SK-N-SH treated with all-trans-retinoic acid at 6 μM for 48 hours (cell line): ENCODE measurements around the gene CLEC4D.

ENCODE experiments used
- ATAC-seq: fragments of 200-7000 bp; cut with Tn5 transposase; 3 replicates; pipeline ENCODE4 v1.9.1; 2020; ENCODE audit warnings: mild to moderate bottlenecking, moderate library complexity
- ARNTL ChIP-seq: fragments of 450-650 bp; formaldehyde crosslinking; IDR thresholded peaks from 2 replicates; pipeline ENCODE4 v1.5.0; 2020; ENCODE audit warnings: low read depth, mild to moderate bottlenecking, moderate library complexity, borderline replicate concordance
- BACH2 ChIP-seq: fragments of 250-450 bp; sonication (Bioruptor Pico); IDR thresholded peaks from 2 replicates; pipeline ENCODE4 v1.9.0; 2021; ENCODE audit warnings: mild to moderate bottlenecking, borderline replicate concordance
- CREB5 ChIP-seq: fragments of 250-450 bp; sonication (Bioruptor Pico); IDR thresholded peaks from 2 replicates; pipeline ENCODE4 v1.5.1; 2020; ENCODE audit warnings: low read depth, mild to moderate bottlenecking, moderate library complexity
- CSDC2 ChIP-seq: fragments of 250-450 bp; sonication (Bioruptor Pico); IDR thresholded peaks from 2 replicates; pipeline ENCODE4 v1.5.0; 2020; ENCODE audit warnings: mild to moderate bottlenecking, moderate library complexity
- ESRRG ChIP-seq: fragments of 250-450 bp; sonication (Bioruptor Pico); IDR thresholded peaks from 2 replicates; pipeline ENCODE4 v1.6.1; 2021; ENCODE audit warnings: mild to moderate bottlenecking
- GLIS3 ChIP-seq: fragments of 250-450 bp; sonication (Bioruptor Pico); IDR thresholded peaks from 2 replicates; pipeline ENCODE4 v1.5.0; 2020; ENCODE audit warnings: mild to moderate bottlenecking, moderate library complexity
- ISL1 ChIP-seq: fragments of 250-450 bp; sonication (Bioruptor Pico); IDR thresholded peaks from 2 replicates; pipeline ENCODE4 v2.1.2; 2022; ENCODE audit warnings: mild to moderate bottlenecking, moderate library complexity
- OSR1 ChIP-seq: fragments of 250-450 bp; sonication (Bioruptor Pico); IDR thresholded peaks from 2 replicates; pipeline ENCODE4 v1.8.0; 2022; ENCODE audit warnings: moderate library complexity, mild to moderate bottlenecking, inconsistent platforms
- PATZ1 ChIP-seq: fragments of 250-450 bp; sonication (Bioruptor Pico); IDR thresholded peaks from 2 replicates; pipeline ENCODE4 v1.8.0; 2020; ENCODE audit warnings: mild to moderate bottlenecking, moderate library complexity, borderline replicate concordance
- POU6F1 ChIP-seq: fragments of 250-450 bp; sonication (Bioruptor Pico); IDR thresholded peaks from 2 replicates; pipeline ENCODE4 v1.8.0; 2021; ENCODE audit warnings: low read depth, mild to moderate bottlenecking, moderate library complexity, borderline replicate concordance
- PPARA ChIP-seq: fragments of 250-450 bp; sonication (Bioruptor Pico); IDR thresholded peaks from 2 replicates; pipeline ENCODE4 v1.5.0; 2020; ENCODE audit warnings: mild to moderate bottlenecking, borderline replicate concordance
- RARB ChIP-seq: fragments of 250-450 bp; sonication (Bioruptor Pico); IDR thresholded peaks from 2 replicates; pipeline ENCODE4 v1.8.0; 2021; ENCODE audit warnings: mild to moderate bottlenecking, moderate library complexity
- SNAI2 ChIP-seq: fragments of 250-450 bp; sonication (Bioruptor Pico); IDR thresholded peaks from 2 replicates; pipeline ENCODE4 v1.5.0; 2020; ENCODE audit warnings: mild to moderate bottlenecking, moderate library complexity
- TCF4 ChIP-seq: fragments of 250-450 bp; sonication (Bioruptor Pico); IDR thresholded peaks from 2 replicates; pipeline ENCODE4 v1.8.0; 2021; ENCODE audit warnings: mild to moderate bottlenecking, moderate library complexity, borderline replicate concordance
- TOX ChIP-seq: fragments of 250-450 bp; sonication (Bioruptor Pico); IDR thresholded peaks from 2 replicates; pipeline ENCODE4 v1.8.0; 2021; ENCODE audit warnings: mild to moderate bottlenecking, moderate library complexity, borderline replicate concordance
- ZC3H10 ChIP-seq: fragments of 250-450 bp; sonication (Bioruptor Pico); IDR thresholded peaks from 2 replicates; pipeline ENCODE4 v1.5.1; 2021; ENCODE audit warnings: mild to moderate bottlenecking, moderate library complexity
- ZFP3 ChIP-seq: fragments of 250-450 bp; sonication (Bioruptor Pico); IDR thresholded peaks from 2 replicates; pipeline ENCODE4 v1.5.0; 2020; ENCODE audit warnings: mild to moderate bottlenecking, moderate library complexity
- ZFP30 ChIP-seq: fragments of 450-650 bp; formaldehyde crosslinking; IDR thresholded peaks from 2 replicates; pipeline ENCODE4 v1.5.0; 2022; ENCODE audit warnings: mild to moderate bottlenecking, moderate library complexity
- ZNF565 ChIP-seq: fragments of 450-650 bp; formaldehyde crosslinking; conservative IDR thresholded peaks from 2 replicates; pipeline ENCODE4 v1.5.0; 2020; ENCODE audit warnings: low read depth, mild to moderate bottlenecking, moderate library complexity
- ZNF70 ChIP-seq: fragments of 450-650 bp; formaldehyde crosslinking; IDR thresholded peaks from 2 replicates; pipeline ENCODE4 v1.5.0; 2020; ENCODE audit warnings: mild to moderate bottlenecking, moderate library complexity
- ZNF8 ChIP-seq: fragments of 450-650 bp; formaldehyde crosslinking; IDR thresholded peaks from 2 replicates; pipeline ENCODE4 v1.5.0; 2020; ENCODE audit warnings: mild to moderate bottlenecking, moderate library complexity
- TF ChIP-seq, protein P1 (sequence below): fragments of 250-450 bp; sonication (Bioruptor Pico); IDR thresholded peaks from 2 replicates; pipeline ENCODE4 v1.5.0; 2020; ENCODE audit warnings: mild to moderate bottlenecking, moderate library complexity

The CLEC4D gene

DNA sequence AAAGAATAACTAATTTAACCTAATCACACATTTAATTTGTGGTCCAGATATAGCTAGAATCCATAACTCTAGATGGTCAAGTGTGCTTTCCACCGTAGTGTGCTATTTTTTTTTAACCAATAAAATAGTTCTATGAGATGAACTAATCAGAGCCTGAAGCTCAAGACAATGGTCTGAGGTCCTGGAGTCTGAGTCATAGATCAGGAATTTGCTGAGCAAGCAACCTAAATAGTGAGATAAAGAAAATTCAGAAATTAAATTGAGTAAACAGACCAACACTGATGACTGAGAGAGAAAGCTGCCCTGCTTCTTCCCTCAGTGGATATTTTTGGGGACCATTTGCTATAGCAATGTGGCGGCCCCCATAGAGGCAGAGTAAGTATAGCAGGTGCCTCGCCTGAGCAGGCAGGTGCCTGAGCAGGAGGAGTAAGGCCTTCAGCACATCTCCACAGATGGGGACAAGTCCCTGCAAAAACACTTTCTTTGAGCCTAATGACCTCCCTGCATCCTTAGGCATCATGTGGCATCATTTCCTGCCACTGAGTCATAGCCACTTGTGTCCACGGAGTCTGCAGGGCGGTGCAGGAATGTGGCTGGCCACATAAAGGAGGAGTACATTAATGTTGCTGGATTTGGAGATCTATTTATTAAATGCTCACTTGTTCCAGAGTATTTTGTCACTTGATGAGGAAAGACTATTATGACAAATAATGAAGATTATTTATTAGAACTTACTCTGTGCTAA lies 41.3 kb downstream of the CLEC4D start:
- TF ChIP-seq SNAI2 (CRISPR knock-in tag) (no peak), TCF4 (CRISPR knock-in tag) (no peak), GLIS3 (no peak), BACH2 (no peak), OSR1 (CRISPR knock-in tag) (no peak), ZFP30 (CRISPR knock-in tag) (no peak), ARNTL (CRISPR knock-in tag) (no peak), PPARA (CRISPR knock-in tag) (no peak), CSDC2 (no peak), RARB (CRISPR knock-in tag) (no peak), ISL1 (CRISPR knock-in tag) (no peak), CREB5 (CRISPR knock-in tag) (no peak), TOX (CRISPR knock-in tag) (no peak), ZNF70 (no peak), ZNF8 (CRISPR knock-in tag) (no peak), ZFP3 (CRISPR knock-in tag) (no peak), ZNF565 (no peak), ESRRG (no peak), POU6F1 (CRISPR knock-in tag) (no peak)
- TF ChIP-seq, protein P1, sequence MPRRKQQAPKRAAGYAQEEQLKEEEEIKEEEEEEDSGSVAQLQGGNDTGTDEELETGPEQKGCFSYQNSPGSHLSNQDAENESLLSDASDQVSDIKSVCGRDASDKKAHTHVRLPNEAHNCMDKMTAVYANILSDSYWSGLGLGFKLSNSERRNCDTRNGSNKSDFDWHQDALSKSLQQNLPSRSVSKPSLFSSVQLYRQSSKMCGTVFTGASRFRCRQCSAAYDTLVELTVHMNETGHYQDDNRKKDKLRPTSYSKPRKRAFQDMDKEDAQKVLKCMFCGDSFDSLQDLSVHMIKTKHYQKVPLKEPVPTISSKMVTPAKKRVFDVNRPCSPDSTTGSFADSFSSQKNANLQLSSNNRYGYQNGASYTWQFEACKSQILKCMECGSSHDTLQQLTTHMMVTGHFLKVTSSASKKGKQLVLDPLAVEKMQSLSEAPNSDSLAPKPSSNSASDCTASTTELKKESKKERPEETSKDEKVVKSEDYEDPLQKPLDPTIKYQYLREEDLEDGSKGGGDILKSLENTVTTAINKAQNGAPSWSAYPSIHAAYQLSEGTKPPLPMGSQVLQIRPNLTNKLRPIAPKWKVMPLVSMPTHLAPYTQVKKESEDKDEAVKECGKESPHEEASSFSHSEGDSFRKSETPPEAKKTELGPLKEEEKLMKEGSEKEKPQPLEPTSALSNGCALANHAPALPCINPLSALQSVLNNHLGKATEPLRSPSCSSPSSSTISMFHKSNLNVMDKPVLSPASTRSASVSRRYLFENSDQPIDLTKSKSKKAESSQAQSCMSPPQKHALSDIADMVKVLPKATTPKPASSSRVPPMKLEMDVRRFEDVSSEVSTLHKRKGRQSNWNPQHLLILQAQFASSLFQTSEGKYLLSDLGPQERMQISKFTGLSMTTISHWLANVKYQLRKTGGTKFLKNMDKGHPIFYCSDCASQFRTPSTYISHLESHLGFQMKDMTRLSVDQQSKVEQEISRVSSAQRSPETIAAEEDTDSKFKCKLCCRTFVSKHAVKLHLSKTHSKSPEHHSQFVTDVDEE (CRISPR knock-in tag): no peak
- ATAC-seq: no peak

DNA sequence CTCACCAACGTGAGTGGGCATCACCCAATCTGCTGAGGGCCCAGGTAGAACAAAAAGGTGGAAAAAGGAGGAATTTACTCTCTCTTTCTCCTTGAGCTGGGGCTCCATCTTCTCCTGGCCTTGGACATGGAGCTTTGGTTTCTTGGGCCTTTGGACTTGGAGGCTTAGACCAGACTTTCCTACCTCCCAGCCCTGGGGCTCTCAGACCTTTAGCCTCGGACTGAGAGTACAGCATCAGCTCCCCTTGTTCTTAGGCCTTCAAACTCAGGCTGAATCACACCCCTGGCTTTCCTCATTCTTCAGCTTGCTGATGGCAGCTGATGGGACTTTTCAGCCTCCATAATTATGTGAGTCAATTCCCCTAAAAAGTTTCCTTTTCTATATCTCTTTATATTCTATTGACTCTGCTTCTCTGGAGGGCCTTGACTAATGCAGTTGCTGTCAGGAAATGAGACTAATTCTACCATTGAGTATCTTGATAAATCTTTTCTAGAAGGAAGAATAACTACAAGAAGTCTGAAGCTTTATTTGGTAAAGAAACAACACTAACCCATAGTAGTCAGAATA lies 43.3 kb downstream of the CLEC4D start:
- no peak for TF ChIP-seq ZNF565
- no peak for TF ChIP-seq CREB5 (CRISPR knock-in tag)
- no peak for TF ChIP-seq ZFP3 (CRISPR knock-in tag)
- TF ChIP-seq OSR1 (CRISPR knock-in tag): no peak
- no peak for TF ChIP-seq SNAI2 (CRISPR knock-in tag)
- no peak for TF ChIP-seq POU6F1 (CRISPR knock-in tag)
- no peak for TF ChIP-seq ZNF70
- no peak for TF ChIP-seq ZNF8 (CRISPR knock-in tag)
- TF ChIP-seq GLIS3: no peak
- no peak for TF ChIP-seq ZFP30 (CRISPR knock-in tag)
- TF ChIP-seq ZC3H10 (CRISPR knock-in tag): no peak
- no peak for TF ChIP-seq BACH2
- no peak for TF ChIP-seq ISL1 (CRISPR knock-in tag)
- TF ChIP-seq TOX (CRISPR knock-in tag): no peak
- TF ChIP-seq, protein P1 (CRISPR knock-in tag): no peak
- TF ChIP-seq TCF4 (CRISPR knock-in tag): no peak
- TF ChIP-seq CSDC2: no peak
- TF ChIP-seq PATZ1 (CRISPR knock-in tag): no peak
- no peak for TF ChIP-seq ARNTL (CRISPR knock-in tag)
- no peak for TF ChIP-seq ESRRG
- TF ChIP-seq, all 23 proteins: peak for 0

More for the DNA sequence above, 43.3 kb downstream of the CLEC4D start:
- ATAC-seq: no peak
